HCT116 (cell line): Measurements from ENCODE around the gene ZNF584. TPM values are rescaled to one million over a fixed set of nuclear protein-coding genes. Genes with fewer than 3 reads are reported as not detected.
A peak's percentile ranks its signal among the peaks of the same experiment; 100 is the strongest.

ENCODE experiments used
- ATF3 ChIP-seq: IDR thresholded peaks from 2 replicates; pipeline ENCODE4 v1.6.1; 2012
- CBX3 ChIP-seq: IDR thresholded peaks from 2 replicates; pipeline ENCODE4 v1.6.1; 2012; ENCODE audit warnings: low read depth
- CTCF ChIP-seq, 3 experiments: fragments of 200-600 bp in 1 of 3; sonication (generic) in 1 of 3; IDR thresholded peaks in 2 of 3; conservative IDR thresholded peaks in 1 of 3; 2 replicates each; pipeline ENCODE4 v1.5.1; 2012 to 2017; ENCODE audit warnings: low read depth in 2 of 3, low read length in 2 of 3, antibody characterized with exemption in 1 of 3, borderline replicate concordance in 1 of 3, control low read depth in 1 of 3, mild to moderate bottlenecking in 1 of 3, mixed read lengths in 1 of 3, mixed run types in 1 of 3, moderate library complexity in 1 of 3; ENCODE audit not compliant: insufficient read depth in 1 of 3
- EGR1 ChIP-seq: IDR thresholded peaks from 2 replicates; pipeline ENCODE4 v1.6.1; 2012; ENCODE audit warnings: low read depth
- EZH2 ChIP-seq: fragments of 200-600 bp; sonication (generic); IDR thresholded peaks from 2 replicates; pipeline ENCODE4 v1.6.1; 2017; ENCODE audit warnings: antibody characterized with exemption, mixed run types
- JUND ChIP-seq: IDR thresholded peaks from 2 replicates; pipeline ENCODE4 v1.6.1; 2012
- POLR2AphosphoS5 ChIP-seq: IDR thresholded peaks from 2 replicates; pipeline ENCODE4 v1.6.1; 2011; ENCODE audit warnings: mild to moderate bottlenecking, low read depth, low read length, moderate library complexity
- RAD21 ChIP-seq: IDR thresholded peaks from 2 replicates; pipeline ENCODE4 v1.6.1; 2012; ENCODE audit warnings: low read depth, mild to moderate bottlenecking
- SIN3A ChIP-seq: IDR thresholded peaks from 2 replicates; pipeline ENCODE4 v1.6.1; 2012; ENCODE audit warnings: low read depth
- TCF7L2 ChIP-seq: IDR thresholded peaks from 2 replicates; pipeline ENCODE4 v1.7.0; 2011; ENCODE audit warnings: borderline replicate concordance, inconsistent platforms; ENCODE audit not compliant: insufficient read depth, insufficient read length; ENCODE audit errors: extremely low read depth
- YY1 ChIP-seq: IDR thresholded peaks from 2 replicates; pipeline ENCODE4 v1.6.1; 2011; ENCODE audit warnings: low read length, low read depth, moderate library complexity, mild to moderate bottlenecking; ENCODE audit not compliant: insufficient replicate concordance; ENCODE audit errors: extremely low read depth
- total RNA-seq: library from RNA; stranded (reverse); gene quantifications from one replicate; pipeline ENCODE4 v1.2.1, GENCODE V29; 2021; ENCODE audit not compliant: unreplicated experiment

Gene ZNF584
- total RNA-seq, 1 experiment from 2014 or later, result 25.8 TPM

GRCh38 chr19:58386576-58387337 lies 21.7 kb upstream of the ZNF584 start, which contains the start of gene RPS5 (continued):
- TF ChIP-seq CTCF (IDR thresholded peaks at IDR 0.05 in 2 of 3, conservative IDR thresholded peaks at IDR 0.05 in 1 of 3; ENCODE audit: borderline replicate concordance in 1 of 3, insufficient read depth in 1 of 3, low read depth in 2 of 3, low read length in 2 of 3) (no peak), RAD21 (no peak), EGR1 (peak; percentile 66), EZH2 (no peak), ATF3 (no peak), YY1 (peak; percentile 61), JUND (no peak), POLR2AphosphoS5 (peak; percentile 95), CBX3 (no peak), TCF7L2 (peak; percentile 52), SIN3A (peak; percentile 94)
